CD14-positive monocyte (primary cell): ENCODE data around the gene CTPS1. TPM values are rescaled to one million over a fixed set of nuclear protein-coding genes. Genes with fewer than 3 reads are reported as not detected.
A peak's percentile ranks its signal among the peaks of the same experiment; 100 is the strongest.

Experiments used
- DNase-seq, 3 donors: peaks; one replicate each; pipeline ENCODE4 v3.0.0-alpha.2; 2011 to 2022
- H2AFZ ChIP-seq: 2 replicates; pipeline ENCODE4 v1.6.0; 2012; ENCODE audit warnings: mild to moderate bottlenecking, low read depth, low read length, inconsistent platforms; ENCODE audit not compliant: insufficient read depth, poor library complexity, severe bottlenecking
- H3K27ac ChIP-seq, 2 donors: 1 replicate in 1 of 2; 2 replicates in 1 of 2; pipeline ENCODE4 v1.5.1; 2012 to 2013; ENCODE audit warnings: low read length in 2 of 2, control low read depth in 1 of 2, inconsistent platforms in 1 of 2, low read depth in 1 of 2, mild to moderate bottlenecking in 1 of 2
- H3K27me3 ChIP-seq, 2 donors: one replicate each; pipeline versions ENCODE4 v1.6.0 to v1.6.1; 2011 to 2013; ENCODE audit warnings: low read length in 2 of 2; ENCODE audit not compliant: control insufficient read depth in 2 of 2, insufficient read depth in 2 of 2
- H3K36me3 ChIP-seq, 2 donors: replicated peaks in 1 of 2; 1 replicate in 1 of 2; 2 replicates in 1 of 2; pipeline versions ENCODE4 v1.5.1 to v1.6.1; 2012 to 2013; ENCODE audit warnings: low read length in 2 of 2, control low read depth in 1 of 2, inconsistent platforms in 1 of 2, mild to moderate bottlenecking in 1 of 2; ENCODE audit not compliant: insufficient read depth in 2 of 2, control insufficient read depth in 1 of 2
- H3K4me1 ChIP-seq, 2 donors: 1 replicate in 1 of 2; 2 replicates in 1 of 2; pipeline versions ENCODE4 v1.5.1 to v1.6.1; 2012 to 2013; ENCODE audit warnings: low read length in 2 of 2, control low read depth in 1 of 2, inconsistent platforms in 1 of 2, mild to moderate bottlenecking in 1 of 2, moderate library complexity in 1 of 2; ENCODE audit not compliant: insufficient read depth in 2 of 2, control insufficient read depth in 1 of 2
- H3K4me2 ChIP-seq: replicated peaks from 2 replicates; pipeline ENCODE3; 2012; ENCODE audit warnings: low read length, moderate library complexity, mild to moderate bottlenecking; ENCODE audit not compliant: poor library complexity, severe bottlenecking; ENCODE audit errors: extremely low read depth
- H3K4me3 ChIP-seq, 3 experiments: fragments of 200-600 bp in 1 of 3; sonication (generic) in 1 of 3; replicated peaks in 1 of 3; 1 replicate in 2 of 3; 2 replicates in 1 of 3; pipeline ENCODE4 v1.5.1; 2011 to 2013; ENCODE audit warnings: low read length in 3 of 3, mild to moderate bottlenecking in 3 of 3, control low read depth in 2 of 3, low read depth in 2 of 3, inconsistent platforms in 1 of 3, moderate library complexity in 1 of 3
- H3K79me2 ChIP-seq: 2 replicates; pipeline ENCODE4 v1.6.0; 2012; ENCODE audit warnings: mild to moderate bottlenecking, control low read depth, inconsistent platforms, low read length, moderate library complexity; ENCODE audit not compliant: insufficient read depth
- H3K9ac ChIP-seq: 2 replicates; pipeline ENCODE4 v1.6.0; 2017; ENCODE audit warnings: low read length, mild to moderate bottlenecking; ENCODE audit not compliant: insufficient read depth, poor library complexity, severe bottlenecking
- H3K9me3 ChIP-seq, 2 donors: replicated peaks in 1 of 2; 1 replicate in 1 of 2; 2 replicates in 1 of 2; pipeline versions ENCODE4 v1.5.1 to v1.6.1; 2012 to 2013; ENCODE audit warnings: low read length in 2 of 2, control low read depth in 1 of 2; ENCODE audit not compliant: control insufficient read depth in 1 of 2, insufficient read depth in 1 of 2
- H4K20me1 ChIP-seq: 2 replicates; pipeline ENCODE4 v1.6.0; 2012; ENCODE audit warnings: mild to moderate bottlenecking, low read length, control low read depth, moderate library complexity; ENCODE audit not compliant: insufficient read depth
- H3K27ac Mint-ChIP-seq, 7 donors: one replicate each; pipeline ENCODE4 v1.8.0; 2020; ENCODE audit warnings: mild to moderate bottlenecking in 7 of 7, mixed read lengths in 7 of 7, moderate library complexity in 6 of 7, inconsistent platforms in 2 of 7
- H3K27me3 Mint-ChIP-seq, 3 donors: one replicate each; pipeline ENCODE4 v1.8.0; 2021 to 2022; ENCODE audit warnings: low read depth in 3 of 3, mild to moderate bottlenecking in 3 of 3, mixed read lengths in 3 of 3, moderate library complexity in 3 of 3, inconsistent platforms in 1 of 3
- H3K36me3 Mint-ChIP-seq, 2 donors: one replicate each; pipeline ENCODE4 v1.8.0; 2020; ENCODE audit warnings: mixed read lengths in 2 of 2, inconsistent platforms in 1 of 2, mild to moderate bottlenecking in 1 of 2
- H3K4me1 Mint-ChIP-seq: one replicate; pipeline ENCODE4 v1.8.0; 2020; ENCODE audit warnings: mild to moderate bottlenecking, mixed read lengths
- H3K4me3 Mint-ChIP-seq, 2 donors: one replicate each; pipeline ENCODE4 v1.8.0; 2020; ENCODE audit warnings: mild to moderate bottlenecking in 2 of 2, mixed read lengths in 2 of 2, moderate library complexity in 1 of 2
- H3K9me3 Mint-ChIP-seq, 7 donors: one replicate each; pipeline ENCODE4 v1.8.0; 2020 to 2022; ENCODE audit warnings: mixed read lengths in 7 of 7, mild to moderate bottlenecking in 6 of 7, moderate library complexity in 6 of 7, inconsistent platforms in 2 of 7
- WGBS: methylation state at CpG from one replicate; pipeline ENCODE4 v1.1.5; 2013; ENCODE audit warnings: missing lambda C conversion rate; ENCODE audit not compliant: insufficient coverage; 5-methylcytosine and 5-hydroxymethylcytosine counted together
- intact Hi-C, 2 donors: fragments of 100-400 bp; cut with micrococcal nuclease; formaldehyde crosslinking; loops; one replicate each; pipeline versions ENCODE4 v1.15.0 to v1.15.1; 2023
- polyA minus RNA-seq: library from RNA; depleted of rRNA, polyadenylated mRNA; stranded (reverse); fragments of >200 nt; gene quantifications from 2 replicates; pipeline ENCODE4 v1.2.3, GENCODE V29; 2012
- polyA plus RNA-seq, 3 donors: library from polyadenylated mRNA; depleted of rRNA in 1 of 3; unstranded in 2 of 3; stranded (reverse) in 1 of 3; fragments of 300-500 nt in 2 of 3; fragments of >200 nt in 1 of 3; fragmentation: Illumina TruSeq in 2 of 3; gene quantifications; 1 replicate in 2 of 3; 2 replicates in 1 of 3; pipeline ENCODE4 v1.2.3, GENCODE V29; 2012 to 2021
- total RNA-seq, 12 experiments: library from RNA in 1 of 12; stranded (reverse) in 1 of 12; fragments of 120-200 nt in 1 of 12; gene quantifications; one replicate each; pipeline ENCODE4 v1.2.4 and lab custom pipeline; 2013 to 2026; ENCODE audit warnings: mixed read lengths in 6 of 12, inconsistent platforms in 1 of 12
- TF ChIP-seq, protein P1 (sequence below): fragments of 200-600 bp; IDR thresholded peaks from one replicate; pipeline ENCODE4 v1.8.0; 2022; ENCODE audit warnings: antibody characterized with exemption, mild to moderate bottlenecking

Gene CTPS1
- 5.5 TPM for total RNA-seq (2013)
- polyA plus RNA-seq: 1 to 10 TPM; 5.3 to 8.6 (median 6.0) TPM
- polyA minus RNA-seq: 5.0 and 6.6 TPM in 2 replicates
- 4.0 to 21.5 (median 11.7) reads per million in 11 experiments for total RNA-seq (lab: John Stamatoyannopoulos, UW)

GRCh38 chr1:40979241-40980067, at the start of gene CTPS1:
Gene CTPS1 (plus strand): TSS chr1:40979696. CDS start chr1:40983291, 3,595 bp downstream.
- intact Hi-C loops: no loop called here
- H3K4me3 Mint-ChIP-seq: peak within 1 kb of the TSS; percentile 86 to 92

More at GRCh38 chr1:40979241-40980067, at the start of gene CTPS1:
- Histone ChIP-seq H2AFZ (peak within 1 kb of the TSS; percentile 94), H3K4me2 (peak within 1 kb of the TSS; percentile 75), H3K4me1 (peaks cover 13 to 21% of the 10 kb centered on the region in 2 donors), H3K27ac (peak within 1 kb of the TSS; percentile 72 to 81), H3K4me3 (peak within 1 kb of the TSS; percentile 63 to 79 (median 72)), H3K27me3 (no peaks in the 10 kb centered on the region), H3K79me2 (peaks cover 38% of the 10 kb centered on the region), H3K36me3 (peaks cover 11 to 14% of the 10 kb centered on the region in 2 donors), H3K9ac (peak within 1 kb of the TSS; percentile 74), H4K20me1 (no peaks in the 10 kb centered on the region), H3K9me3 (no peaks in the 10 kb centered on the region)
- Mint-ChIP-seq H3K4me1 (peaks cover 17% of the 10 kb centered on the region), H3K27me3 (peaks cover 0 to 6% (median 5%) of the 10 kb centered on the region in 3 donors), H3K9me3 (peaks cover 0 to 2% (median 0%) of the 10 kb centered on the region in 7 donors), H3K27ac (peak within 1 kb of the TSS; percentile 83 to 94 (median 87)), H3K36me3 (peaks cover 14 to 15% of the 10 kb centered on the region in 2 donors)
- TF ChIP-seq, protein P1, sequence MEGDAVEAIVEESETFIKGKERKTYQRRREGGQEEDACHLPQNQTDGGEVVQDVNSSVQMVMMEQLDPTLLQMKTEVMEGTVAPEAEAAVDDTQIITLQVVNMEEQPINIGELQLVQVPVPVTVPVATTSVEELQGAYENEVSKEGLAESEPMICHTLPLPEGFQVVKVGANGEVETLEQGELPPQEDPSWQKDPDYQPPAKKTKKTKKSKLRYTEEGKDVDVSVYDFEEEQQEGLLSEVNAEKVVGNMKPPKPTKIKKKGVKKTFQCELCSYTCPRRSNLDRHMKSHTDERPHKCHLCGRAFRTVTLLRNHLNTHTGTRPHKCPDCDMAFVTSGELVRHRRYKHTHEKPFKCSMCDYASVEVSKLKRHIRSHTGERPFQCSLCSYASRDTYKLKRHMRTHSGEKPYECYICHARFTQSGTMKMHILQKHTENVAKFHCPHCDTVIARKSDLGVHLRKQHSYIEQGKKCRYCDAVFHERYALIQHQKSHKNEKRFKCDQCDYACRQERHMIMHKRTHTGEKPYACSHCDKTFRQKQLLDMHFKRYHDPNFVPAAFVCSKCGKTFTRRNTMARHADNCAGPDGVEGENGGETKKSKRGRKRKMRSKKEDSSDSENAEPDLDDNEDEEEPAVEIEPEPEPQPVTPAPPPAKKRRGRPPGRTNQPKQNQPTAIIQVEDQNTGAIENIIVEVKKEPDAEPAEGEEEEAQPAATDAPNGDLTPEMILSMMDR: peak; percentile 20
- under 1% methylated on average over 96 of the region's 96 CpGs for WGBS
- DNase-seq: peak; percentile 88 to 91 (median 89)
